CD4-positive, alpha-beta memory T cell (primary cell): Measurements from ENCODE around the gene ZMPSTE24. TPM values are rescaled to one million over a fixed set of nuclear protein-coding genes. Genes with fewer than 3 reads are reported as not detected.
"Not testable (repeated sequence)": the region's sequence is repeated elsewhere in the genome, so short reads cannot be mapped to it uniquely, and the experiment has no call there.

ENCODE experiments used
- CTCF ChIA-PET: fragments of 350-600 bp; sonication (Branson Sonifier 250); formaldehyde crosslinking; loops from one replicate; lab custom pipeline; 2021; ENCODE audit warnings: inconsistent platforms; ENCODE audit not compliant: partially characterized antibody; lab: Charles Lee
- POLR2A ChIA-PET: fragments of 350-600 bp; sonication (Branson Sonifier 250); formaldehyde crosslinking; loops from one replicate; lab custom pipeline; 2021; ENCODE audit not compliant: partially characterized antibody; lab: Charles Lee
- DNase-seq, 5 donors: peaks; one replicate each; pipeline versions ENCODE4 v3.0.0 to v3.0.0-alpha.2; 2020 to 2022; ENCODE audit warnings: mixed read lengths in 1 of 5
- H3K27ac ChIP-seq: one replicate; pipeline ENCODE4 v1.7.0; 2013; ENCODE audit warnings: low read depth, low read length
- H3K27me3 ChIP-seq: 2 replicates; pipeline ENCODE4 v1.7.0; 2013; ENCODE audit warnings: mild to moderate bottlenecking, low read length, moderate library complexity; ENCODE audit not compliant: insufficient read depth
- H3K36me3 ChIP-seq: 2 replicates; pipeline ENCODE4 v1.7.0; 2013; ENCODE audit warnings: mild to moderate bottlenecking, low read length, moderate library complexity; ENCODE audit not compliant: insufficient read depth
- H3K4me1 ChIP-seq: 2 replicates; pipeline ENCODE4 v1.7.0; 2013; ENCODE audit warnings: mild to moderate bottlenecking, low read length, moderate library complexity; ENCODE audit not compliant: insufficient read depth
- H3K4me3 ChIP-seq, 2 donors: one replicate each; pipeline ENCODE4 v1.7.0; 2013; ENCODE audit warnings: low read length in 2 of 2, mild to moderate bottlenecking in 1 of 2
- H3K9me3 ChIP-seq, 2 donors: one replicate each; pipeline ENCODE4 v1.7.0; 2013; ENCODE audit warnings: low read length in 2 of 2, control low read depth in 1 of 2; ENCODE audit not compliant: control insufficient read depth in 1 of 2
- H3K27ac Mint-ChIP-seq, 7 donors: one replicate each; pipeline ENCODE4 v1.8.0; 2020 to 2021; ENCODE audit warnings: mixed read lengths in 7 of 7, mild to moderate bottlenecking in 6 of 7, inconsistent platforms in 3 of 7, moderate library complexity in 3 of 7
- H3K27me3 Mint-ChIP-seq, 2 donors: one replicate each; pipeline ENCODE4 v1.8.0; 2020 to 2021; ENCODE audit warnings: mixed read lengths in 2 of 2
- H3K36me3 Mint-ChIP-seq, 2 donors: one replicate each; pipeline ENCODE4 v1.8.0; 2020 to 2021; ENCODE audit warnings: mixed read lengths in 2 of 2, inconsistent platforms in 1 of 2, mild to moderate bottlenecking in 1 of 2
- H3K4me1 Mint-ChIP-seq, 4 donors: one replicate each; pipeline ENCODE4 v1.8.0; 2020 to 2021; ENCODE audit warnings: mixed read lengths in 4 of 4, mild to moderate bottlenecking in 1 of 4
- H3K4me3 Mint-ChIP-seq, 8 donors: one replicate each; pipeline ENCODE4 v1.8.0; 2020 to 2021; ENCODE audit warnings: mixed read lengths in 8 of 8, mild to moderate bottlenecking in 7 of 8, moderate library complexity in 6 of 8, inconsistent platforms in 3 of 8
- H3K9me3 Mint-ChIP-seq, 8 donors: one replicate each; pipeline ENCODE4 v1.8.0; 2020 to 2021; ENCODE audit warnings: mixed read lengths in 8 of 8, mild to moderate bottlenecking in 5 of 8, inconsistent platforms in 3 of 8, moderate library complexity in 1 of 8
- intact Hi-C: fragments of 100-400 bp; cut with micrococcal nuclease; formaldehyde crosslinking; loops from one replicate; pipeline ENCODE4 v1.15.1; 2023
- polyA plus RNA-seq, 2 donors: library from polyadenylated mRNA; unstranded; fragments of 300-500 nt; fragmentation: Illumina TruSeq; gene quantifications; one replicate each; pipeline ENCODE4 v1.2.3, GENCODE V29; 2021
- total RNA-seq, 2 experiments: library from RNA; stranded (reverse); gene quantifications; one replicate each; pipeline ENCODE4 v1.2.3, GENCODE V29; 2021

The ZMPSTE24 gene
- 10 to 100 TPM; 19.7 to 21.0 TPM for total RNA-seq
- polyA plus RNA-seq: 10 to 100 TPM; 27.1 to 44.1 TPM

GRCh38 chr1:40257688-40258444, at the start of gene ZMPSTE24:
TSS of gene ZMPSTE24 (plus strand) at chr1:40258236. CDS start at chr1:40258272, 36 bp downstream.
- Histone ChIP-seq H3K27ac (peak within 1 kb of the TSS; percentile 98), H3K4me1 (peaks cover 37% of the 10 kb centered on the region), H3K27me3 (no peaks in the 10 kb centered on the region), H3K4me3 (peak within 1 kb of the TSS; percentile 86 to 99), H3K9me3 (no peaks in the 10 kb centered on the region), H3K36me3 (peaks cover 23% of the 10 kb centered on the region)
- CTCF ChIA-PET: interaction anchor here (0.7 to 3.5 kb wide), 6 partner anchors 15 to 104 kb away, joined by 3 to 16 read pairs (median 3); no protein-coding TSS in a partner anchor
- Mint-ChIP-seq H3K27me3 (no peaks in the 10 kb centered on the region), H3K27ac (peak within 1 kb of the TSS; percentile 98 to 100 (median 99)), H3K4me1 (peaks cover 25 to 58% (median 38%) of the 10 kb centered on the region in 4 donors), H3K9me3 (no peaks in the 10 kb centered on the region), H3K36me3 (peaks cover 25 to 39% of the 10 kb centered on the region in 2 donors), H3K4me3 (peak within 1 kb of the TSS; percentile 92 to 99 (median 96))
- intact Hi-C loops: loop anchor here (1.0 to 2.0 kb wide), 5 partner anchors 17 to 218 kb away; partner anchors contain the start of genes CAP1 and RLF
- DNase-seq: peak; percentile 95 to 99 (median 96)
- POLR2A ChIA-PET: interaction anchor here (0.7 to 3.3 kb wide), 21 partner anchors 9 to 519 kb away, joined by 3 to 45 read pairs (median 4); partner anchors contain the start of genes CAP1, NFYC, PPIE and PPT1

- H3K27me3 ChIP-seq: no peaks in the 10 kb centered on the region
These were observed 47.4 kb upstream of the ZMPSTE24 start for GRCh38 chr1:40210511-40211204.

GRCh38 chr1:40218333-40218732, 39.7 kb upstream of the ZMPSTE24 start:
- Mint-ChIP-seq H3K27ac (peak overlapping the region in 3 of 7 donors; percentile 13 to 84 (median 38)), H3K9me3 (no peaks in the 10 kb centered on the region), H3K27me3 (no peaks in the 10 kb centered on the region), H3K4me3 (no peak overlapping the region), H3K4me1 (peaks cover 0 to 14% (median 9%) of the 10 kb centered on the region in 4 donors), H3K36me3 (peaks cover 15 to 34% of the 10 kb centered on the region in 2 donors)
- ChIA-PET POLR2A (interaction anchor here (0.6 kb wide), 1 partner anchor 14 kb away, joined by 3 read pairs; no protein-coding TSS in a partner anchor), CTCF (no interaction called here)
- Histone ChIP-seq H3K4me1 (no peaks in the 10 kb centered on the region), H3K36me3 (peaks cover 5% of the 10 kb centered on the region), H3K9me3 (no peaks in the 10 kb centered on the region), H3K4me3 (no peak overlapping the region), H3K27ac (no peak overlapping the region), H3K27me3 (no peaks in the 10 kb centered on the region)
- no peak for DNase-seq
- intact Hi-C loops: no loop called here

More at GRCh38 chr1:40210511-40211204, 47.4 kb upstream of the ZMPSTE24 start:
- Histone ChIP-seq H3K36me3 (peaks cover 33% of the 10 kb centered on the region), H3K27ac (no peak overlapping the region), H3K4me3 (no peak overlapping the region), H3K4me1 (no peaks in the 10 kb centered on the region), H3K9me3 (no peaks in the 10 kb centered on the region)
- H3K4me3 Mint-ChIP-seq: no peak overlapping the region
- intact Hi-C loops: no loop called here
- peaks cover 6 to 15% (median 7%) of the 10 kb centered on the region in 4 donors for H3K4me1 Mint-ChIP-seq
- ChIA-PET POLR2A (no interaction called here), CTCF (interaction anchor here (0.8 to 2.0 kb wide), 3 partner anchors 13 to 227 kb away, joined by 3 to 5 read pairs (median 3); no protein-coding TSS in a partner anchor)
- no peaks in the 10 kb centered on the region for H3K27me3 Mint-ChIP-seq
- H3K36me3 Mint-ChIP-seq: peaks cover 34 to 56% of the 10 kb centered on the region in 2 donors
- H3K27ac Mint-ChIP-seq: peak overlapping the region in 2 of 7 donors; percentile 6 to 40
- H3K9me3 Mint-ChIP-seq: no peaks in the 10 kb centered on the region
- no peak for DNase-seq

- H3K27me3 ChIP-seq, H3K4me3 ChIP-seq, H3K4me3 Mint-ChIP-seq, H3K27ac ChIP-seq, H3K27me3 Mint-ChIP-seq, H3K4me1 ChIP-seq, H3K9me3 ChIP-seq, POLR2A ChIA-PET, H3K9me3 Mint-ChIP-seq, DNase-seq, H3K27ac Mint-ChIP-seq, H3K36me3 ChIP-seq, intact Hi-C loops: not testable (repeated sequence)
- CTCF ChIA-PET: interaction anchor here (1.2 kb wide), 2 partner anchors 69 to 77 kb away, joined by 3 to 5 read pairs; no protein-coding TSS in a partner anchor
- peaks cover 12 to 34% of the 10 kb centered on the region in 2 donors for H3K36me3 Mint-ChIP-seq
- peaks cover 0 to 11% (median 7%) of the 10 kb centered on the region in 4 donors for H3K4me1 Mint-ChIP-seq
These were observed 36.5 kb upstream of the ZMPSTE24 start for GRCh38 chr1:40221471-40221905.

- Histone ChIP-seq H3K4me1 (no peaks in the 10 kb centered on the region), H3K36me3 (peaks cover 5% of the 10 kb centered on the region), H3K27ac (no peak overlapping the region), H3K4me3 (no peak overlapping the region), H3K9me3 (no peaks in the 10 kb centered on the region), H3K27me3 (no peaks in the 10 kb centered on the region)
- Mint-ChIP-seq H3K27ac (peak overlapping the region in 3 of 7 donors; percentile 19 to 35 (median 29)), H3K36me3 (peaks cover 13 to 30% of the 10 kb centered on the region in 2 donors), H3K4me3 (no peak overlapping the region), H3K27me3 (no peaks in the 10 kb centered on the region), H3K9me3 (no peaks in the 10 kb centered on the region), H3K4me1 (peaks cover 0 to 11% (median 7%) of the 10 kb centered on the region in 4 donors)
- POLR2A ChIA-PET: interaction anchor here (0.6 to 1.1 kb wide), 2 partner anchors 19 to 98 kb away, joined by 3 read pairs; no protein-coding TSS in a partner anchor
- intact Hi-C loops: no loop called here
- CTCF ChIA-PET: interaction anchor here (1.2 kb wide), 1 partner anchor 78 kb away, joined by 3 read pairs; no protein-coding TSS in a partner anchor
- no peak for DNase-seq
These were observed 35.9 kb upstream of the ZMPSTE24 start for GRCh38 chr1:40221977-40222772.

- H3K4me3 ChIP-seq: no peak overlapping the region
- H3K36me3 ChIP-seq: no peaks in the 10 kb centered on the region
- intact Hi-C loops: no loop called here
- no peaks in the 10 kb centered on the region for H3K27me3 ChIP-seq
- Mint-ChIP-seq H3K9me3 (no peaks in the 10 kb centered on the region), H3K36me3 (peaks cover 13 to 32% of the 10 kb centered on the region in 2 donors), H3K4me1 (peaks cover 0 to 11% (median 6%) of the 10 kb centered on the region in 4 donors), H3K27ac (peak overlapping the region in 1 of 7 donors; percentile 37), H3K27me3 (no peaks in the 10 kb centered on the region), H3K4me3 (no peak overlapping the region)
- H3K27ac ChIP-seq: no peak overlapping the region
- no peaks in the 10 kb centered on the region for H3K4me1 ChIP-seq
- DNase-seq: no peak
- H3K9me3 ChIP-seq: no peaks in the 10 kb centered on the region
- ChIA-PET POLR2A (interaction anchor here (0.6 to 1.8 kb wide), 3 partner anchors 18 to 1163 kb away, joined by 3 to 4 read pairs (median 3); partner anchors contain the start of gene ZMPSTE24), CTCF (interaction anchor here (0.7 kb wide), 1 partner anchor 181 kb away, joined by 3 read pairs; no protein-coding TSS in a partner anchor)
These were observed 34.0 kb upstream of the ZMPSTE24 start for GRCh38 chr1:40224040-40224439.
